HG02763 (cell line): ENCODE measurements around the gene PRR7.
"Not testable (repeated sequence)": the region's sequence is repeated elsewhere in the genome, so short reads cannot be mapped to it uniquely, and the experiment has no call there.

Source experiments
- ATAC-seq: cut with Tn5 transposase; IDR thresholded peaks from one replicate; pipeline ENCODE4 v1.9.1; 2021; ENCODE audit warnings: mild to moderate bottlenecking, moderate library complexity; ENCODE audit not compliant: unreplicated experiment

Gene PRR7

GRCh38 chr5:177446200-177447065 is at the start of gene PRR7:
Gene PRR7, plus strand, starts transcription at chr5:177446814. Its CDS starts 8,254 bp downstream, at chr5:177455068.
- ATAC-seq = peak; percentile 52

DNA sequence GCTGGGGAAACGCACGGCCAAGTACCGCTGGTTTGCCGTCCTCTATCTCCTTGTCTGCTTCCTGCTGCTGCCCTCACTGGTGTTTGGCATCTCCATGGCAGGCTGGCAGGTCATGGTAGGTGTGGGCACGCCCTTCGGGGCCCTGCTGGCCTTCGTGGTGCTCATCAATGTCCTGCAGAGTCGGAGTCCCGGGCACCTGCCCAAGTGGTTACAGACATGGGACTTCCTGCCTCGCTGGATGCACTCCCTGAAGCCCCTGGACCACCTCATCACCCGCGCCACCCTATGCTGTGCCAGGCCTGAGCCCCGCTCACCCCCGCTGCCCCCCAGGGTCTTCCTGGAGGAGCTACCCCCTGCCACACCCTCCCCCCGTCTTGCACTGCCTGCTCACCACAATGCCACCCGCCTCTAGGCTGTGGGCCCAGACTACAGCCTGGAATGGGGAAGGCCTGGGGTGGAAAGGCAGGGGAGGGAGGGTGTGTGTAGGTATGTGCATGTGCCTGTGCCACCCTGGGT is 48.7 kb upstream of the PRR7 start:
- ATAC-seq = no peak

- no peak for ATAC-seq
Observed at GRCh38 chr5:177399997-177400868, 46.4 kb upstream of the PRR7 start, which contains the start of gene PFN3. Gene PFN3, minus strand, starts transcription at chr5:177400661. Its CDS starts 85 bp downstream, at chr5:177400576.

DNA sequence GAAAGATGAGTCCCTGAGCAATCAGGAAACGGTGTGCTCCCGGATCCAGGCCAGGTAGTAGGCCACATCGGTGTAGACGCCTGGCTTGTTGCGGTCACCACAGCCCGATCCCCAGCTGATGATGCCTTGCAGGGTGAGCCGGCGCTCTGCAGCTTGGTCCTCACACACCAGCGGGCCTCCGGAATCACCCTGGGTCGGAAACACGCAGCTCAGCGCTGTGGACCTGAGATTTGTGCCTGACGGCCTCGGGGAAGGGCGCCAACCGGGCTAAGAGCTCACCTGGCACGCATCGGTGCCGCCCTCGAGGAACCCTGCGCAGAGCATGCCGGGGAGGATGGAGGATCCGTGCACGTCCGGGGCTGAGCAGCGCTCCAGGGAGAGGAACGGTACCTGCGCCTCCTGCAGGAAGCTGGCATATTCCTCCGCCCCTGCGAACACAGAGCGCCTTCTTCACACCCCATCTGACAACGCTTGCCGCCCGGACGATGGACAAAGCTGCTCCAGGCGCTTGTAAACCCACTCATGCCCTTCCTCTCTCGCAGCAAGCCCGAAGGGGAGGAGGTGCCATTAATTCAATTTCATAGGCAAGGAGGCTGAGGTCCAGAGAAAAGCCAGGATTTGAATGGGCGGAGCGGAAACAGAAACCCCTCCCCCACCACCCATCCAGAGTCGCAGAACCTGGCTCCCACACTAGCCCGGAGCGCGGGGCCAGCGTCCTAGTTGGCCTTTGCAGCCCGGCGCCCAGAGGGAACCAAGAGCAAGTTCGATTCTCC is 44.2 kb upstream of the PRR7 start:
- no peak for ATAC-seq

DNA sequence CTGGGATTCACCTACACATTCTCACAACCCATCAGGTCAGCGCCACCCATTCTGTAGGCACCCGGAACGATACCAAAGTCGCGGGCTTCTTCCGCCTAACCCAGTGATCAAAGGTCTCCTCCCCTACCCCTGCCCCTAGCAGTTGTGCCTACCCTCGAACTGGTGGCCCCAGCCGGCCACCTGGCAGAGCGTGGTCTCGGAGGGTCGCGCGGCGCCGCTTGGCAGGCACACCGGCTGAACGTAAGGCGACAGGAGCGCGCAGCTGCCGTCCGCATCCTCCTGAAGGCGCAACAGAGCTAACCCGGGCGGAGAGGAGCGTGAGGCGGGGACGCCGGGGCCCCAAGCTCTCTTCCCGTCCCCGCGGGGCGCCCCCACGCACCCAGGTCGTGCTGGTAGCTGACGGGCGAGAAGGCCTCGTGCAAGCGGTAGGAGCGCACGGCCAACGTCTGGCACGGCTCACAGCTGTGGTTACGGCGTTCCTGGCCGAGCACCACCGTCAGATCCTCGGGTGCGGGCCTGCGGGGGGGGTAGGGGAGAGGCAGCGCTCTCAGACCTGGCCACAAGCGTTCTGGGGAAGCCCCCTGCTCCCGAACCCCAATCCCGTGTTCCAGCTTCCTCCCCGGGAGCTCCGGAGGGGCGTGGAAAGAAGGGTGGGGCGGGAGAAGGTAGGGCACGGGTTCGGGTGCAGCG is 43.4 kb upstream of the PRR7 start:
- ATAC-seq = peak; percentile 17

- ATAC-seq = peak; percentile 71
Observed at GRCh38 chr5:177403792-177404640, 42.6 kb upstream of the PRR7 start.

GRCh38 chr5:177404641-177405179 is 41.9 kb upstream of the PRR7 start:
- ATAC-seq = no peak

GRCh38 chr5:177405312-177405711 is 41.3 kb upstream of the PRR7 start:
- no peak for ATAC-seq

- no peak for ATAC-seq
Observed at GRCh38 chr5:177405805-177406204, 40.8 kb upstream of the PRR7 start.

DNA sequence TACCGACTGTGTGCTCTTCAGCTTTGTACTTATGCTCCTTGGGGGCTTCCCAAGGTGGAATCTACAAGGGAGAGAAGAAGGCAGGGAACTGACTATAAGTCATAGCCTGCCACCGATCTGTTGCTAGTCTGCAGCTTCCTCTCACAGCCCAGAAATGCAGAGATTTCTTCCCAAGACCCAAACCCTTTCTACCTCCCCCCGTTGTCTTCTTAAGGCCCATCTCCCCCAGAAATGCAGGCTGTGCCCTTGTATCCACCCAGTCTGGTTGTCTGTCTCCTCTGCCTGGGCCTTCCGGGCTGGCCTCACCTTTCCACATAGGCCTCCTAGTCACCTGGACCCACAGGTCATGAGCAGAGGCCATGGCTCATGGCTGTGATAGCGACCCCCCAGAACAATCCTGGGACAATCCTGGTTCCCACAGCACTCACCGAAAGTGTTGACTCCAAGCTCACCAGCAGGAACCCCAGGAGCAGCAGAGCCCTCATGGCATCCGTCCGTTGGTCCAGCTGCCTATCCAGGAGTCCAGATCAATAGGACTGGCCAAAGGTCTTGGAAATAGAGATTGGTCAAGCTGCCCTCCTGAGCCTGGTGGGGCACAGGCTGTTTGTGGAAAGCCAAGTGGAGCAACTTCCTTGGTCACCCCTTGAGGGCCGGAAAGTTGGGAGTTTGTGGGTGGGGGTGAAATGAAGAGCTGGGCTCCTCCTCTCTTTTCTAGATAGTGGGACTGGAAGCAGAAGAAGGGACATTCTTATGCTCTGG is 37.4 kb upstream of the PRR7 start, which contains the start of gene F12:
Gene F12 (minus strand): TSS at position 522 of the 759 bp plus-strand sequence. CDS start 37 bp downstream, at position 485.
- no peak for ATAC-seq

- no peak for ATAC-seq
Observed at GRCh38 chr5:177410575-177410974, 36.0 kb upstream of the PRR7 start.

DNA sequence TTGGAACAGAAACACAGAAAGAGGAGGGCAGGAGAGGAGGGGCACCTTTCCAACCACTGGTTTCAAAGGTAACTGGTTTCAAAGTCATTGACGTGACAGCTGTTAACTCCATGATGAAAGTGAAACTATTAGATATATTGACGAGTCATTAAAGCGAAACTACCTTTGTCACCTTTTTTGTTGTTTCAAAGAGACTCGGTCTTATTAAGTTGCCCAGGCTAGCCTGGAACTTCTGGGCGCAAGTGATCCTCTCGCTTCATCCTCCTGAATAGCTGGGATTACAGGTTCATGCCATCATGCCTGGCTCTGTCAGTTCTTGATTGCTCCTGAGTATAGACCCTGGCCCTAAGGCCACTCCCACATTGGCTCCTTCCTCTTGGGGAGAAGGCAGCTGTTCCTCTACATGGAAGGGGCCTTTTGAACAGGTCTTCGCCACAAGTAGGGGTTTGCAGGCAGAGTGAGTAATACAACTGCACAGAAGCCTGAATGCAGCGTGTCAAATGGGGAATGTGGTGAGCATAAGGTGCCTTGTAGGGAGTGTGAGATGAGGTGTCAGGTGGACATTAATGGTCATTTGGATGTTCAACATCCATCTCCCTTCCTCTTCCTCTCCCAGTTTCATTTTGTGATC is 33.9 kb upstream of the PRR7 start:
- peak; percentile 53 for ATAC-seq

DNA sequence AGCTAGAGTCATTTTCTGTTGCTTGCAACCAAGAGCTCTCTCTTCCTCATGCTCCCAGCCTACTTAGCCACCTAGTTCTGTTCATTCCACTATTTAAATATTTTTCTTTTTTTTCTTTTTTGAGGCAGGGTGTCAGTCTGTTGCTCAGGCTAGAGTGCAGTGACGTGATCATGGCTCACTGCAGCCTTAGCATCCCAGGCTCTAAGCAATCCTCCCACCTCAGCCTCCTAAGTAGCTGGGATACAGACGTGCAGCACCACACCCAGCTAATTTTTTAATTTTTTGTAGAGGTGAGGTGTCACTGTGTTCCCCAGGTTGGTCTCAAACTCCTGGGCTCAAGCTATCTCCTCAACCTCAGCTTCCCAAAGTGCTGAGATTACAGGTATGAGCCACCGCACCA is 32.1 kb upstream of the PRR7 start:
- ATAC-seq = no peak

DNA sequence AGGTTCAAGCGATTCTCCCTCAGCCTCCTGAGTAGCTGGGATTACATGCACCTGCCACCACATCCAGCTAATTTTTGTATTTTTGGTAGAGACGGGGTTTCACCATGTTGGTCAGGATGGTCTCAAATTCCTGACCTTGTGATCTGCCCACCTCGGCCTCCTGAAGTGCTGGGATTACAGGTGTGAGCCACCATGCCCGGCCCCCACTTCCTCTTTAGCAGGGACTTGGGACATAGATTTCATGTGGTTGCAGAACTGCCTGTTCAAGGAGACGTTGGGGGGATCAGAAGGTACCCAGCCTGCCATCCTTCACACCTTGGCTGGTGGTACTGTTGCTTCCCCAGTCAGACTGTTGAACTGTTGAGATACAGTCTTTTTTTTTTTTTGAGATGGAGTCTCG is 29.5 kb upstream of the PRR7 start:
- ATAC-seq = not testable (repeated sequence)

GRCh38 chr5:177419046-177419445 is 27.6 kb upstream of the PRR7 start:
- ATAC-seq = no peak

- not testable (repeated sequence) for ATAC-seq
Observed at GRCh38 chr5:177420472-177420871, 26.1 kb upstream of the PRR7 start.

GRCh38 chr5:177421062-177421798 is 25.4 kb upstream of the PRR7 start:
- ATAC-seq = no peak
